PC-9 (cell line): ENCODE measurements around the gene DNAJB14. TPM values are rescaled to one million over a fixed set of nuclear protein-coding genes. Genes with fewer than 3 reads are reported as not detected.

Experiments used
- BruUV-seq: library from RNA; stranded (reverse); fragments of 400-500 nt; replicated peaks from 2 replicates; lab custom pipeline; 2021; lab: Mats Ljungman, UMichigan
- CTCF ChIA-PET: fragments of 300-600 bp; sonication (Branson Sonifier 250); formaldehyde crosslinking; loops from one replicate; lab custom pipeline; 2022; ENCODE audit warnings: antibody characterized with exemption; lab: Charles Lee
- POLR2A ChIA-PET: fragments of 300-600 bp; sonication (Branson Sonifier 250); formaldehyde crosslinking; loops from one replicate; lab custom pipeline; 2022; ENCODE audit warnings: antibody characterized with exemption; ENCODE audit not compliant: unreplicated experiment; lab: Charles Lee
- DNase-seq, 2 experiments: peaks; one replicate each; pipeline versions ENCODE4 v3.0.0 to v3.0.0-alpha.2; 2015 to 2022; ENCODE audit warnings: mixed read lengths in 1 of 2
- H2AFZ ChIP-seq: fragments of 200-600 bp; sonication (generic); 2 replicates; pipeline ENCODE4 v1.8.1; 2017; ENCODE audit warnings: antibody characterized with exemption
- H3F3A ChIP-seq: fragments of 200-600 bp; sonication (generic); 2 replicates; pipeline ENCODE4 v1.8.1; 2017; ENCODE audit warnings: antibody characterized with exemption, mild to moderate bottlenecking, low read depth; ENCODE audit not compliant: insufficient read depth
- H3K27ac ChIP-seq: fragments of 200-600 bp; sonication (generic); 2 replicates; pipeline ENCODE4 v1.6.1; 2016; ENCODE audit warnings: mixed run types
- H3K27me3 ChIP-seq: fragments of 200-600 bp; sonication (generic); 2 replicates; pipeline ENCODE4 v1.6.1; 2016; ENCODE audit warnings: low read depth, mixed run types; ENCODE audit not compliant: insufficient read depth
- H3K36me3 ChIP-seq: fragments of 200-600 bp; sonication (generic); 2 replicates; pipeline ENCODE4 v1.6.1; 2016; ENCODE audit warnings: low read depth, mixed run types
- H3K4me1 ChIP-seq: fragments of 200-600 bp; sonication (generic); replicated peaks from 2 replicates; pipeline ENCODE4 v1.6.1; 2016; ENCODE audit warnings: mixed run types; ENCODE audit not compliant: insufficient read depth
- H3K4me2 ChIP-seq: fragments of 200-600 bp; sonication (generic); 2 replicates; pipeline ENCODE4 v1.6.1; 2017; ENCODE audit warnings: mixed run types
- H3K4me3 ChIP-seq: fragments of 200-600 bp; sonication (generic); 2 replicates; pipeline ENCODE4 v1.6.1; 2016; ENCODE audit warnings: mixed run types
- H3K79me2 ChIP-seq: fragments of 200-600 bp; sonication (generic); 2 replicates; pipeline ENCODE4 v1.6.1; 2017; ENCODE audit warnings: low read depth, mixed run types
- H3K9me2 ChIP-seq: fragments of 200-600 bp; sonication (generic); 2 replicates; pipeline ENCODE4 v1.8.1; 2017; ENCODE audit warnings: mild to moderate bottlenecking; ENCODE audit not compliant: insufficient read depth
- H3K9me3 ChIP-seq: fragments of 200-600 bp; sonication (generic); 2 replicates; pipeline ENCODE4 v1.8.1; 2016; ENCODE audit warnings: low read depth; ENCODE audit not compliant: insufficient read depth
- H4K20me1 ChIP-seq: fragments of 200-600 bp; sonication (generic); 2 replicates; pipeline ENCODE4 v1.8.1; 2017; ENCODE audit not compliant: insufficient read depth
- CTCF ChIP-seq: fragments of 200-600 bp; sonication (generic); conservative IDR thresholded peaks from 2 replicates; pipeline ENCODE4 v1.6.1; 2017; ENCODE audit warnings: mixed run types, antibody characterized with exemption, mild to moderate bottlenecking, moderate library complexity
- EZH2 ChIP-seq: fragments of 200-600 bp; sonication (generic); IDR thresholded peaks from 2 replicates; pipeline ENCODE4 v1.8.0; 2017; ENCODE audit warnings: antibody characterized with exemption, low read depth
- intact Hi-C: fragments of 100-400 bp; cut with micrococcal nuclease; formaldehyde crosslinking; loops from one replicate; pipeline ENCODE4 v1.10.0; 2022; ENCODE audit not compliant: unreplicated experiment
- total RNA-seq: library from RNA; stranded (reverse); gene quantifications from 2 replicates; pipeline ENCODE4 v1.2.3, GENCODE V29; 2021

Gene DNAJB14
- total RNA-seq, 1 experiment from 2014 or later, result 28.6 TPM

- Histone ChIP-seq H3K4me1 (no peaks in the 10 kb centered on the region), H3F3A (no peaks in the 10 kb centered on the region; the same call in 1 of the 2 replicates), H3K9me2 (no peaks in the 10 kb centered on the region), H4K20me1 (peaks cover 5% of the 10 kb centered on the region), H3K79me2 (peaks cover 4% of the 10 kb centered on the region; the same call in 1 of the 2 replicates), H3K9me3 (no peaks in the 10 kb centered on the region), H3K4me2 (no peak overlapping the region), H3K4me3 (no peak overlapping the region), H3K36me3 (peaks cover 26% of the 10 kb centered on the region; the same call in 1 of the 2 replicates), H3K27me3 (no peaks in the 10 kb centered on the region), H3K27ac (no peak overlapping the region), H2AFZ (no peak overlapping the region)
- no peak for DNase-seq
- POLR2A ChIA-PET, result no interaction called here
- no peak for TF ChIP-seq CTCF
- no peak for TF ChIP-seq EZH2
- CTCF ChIA-PET, result no interaction called here
- no TSS peak for BruUV-seq
- intact Hi-C loops, result loop anchor here (1.0 to 5.0 kb wide), 4 partner anchors 75 to 422 kb away; no protein-coding TSS in a partner anchor
These were observed 60.7 kb downstream of the DNAJB14 start for GRCh38 chr4:99885687-99886086.

GRCh38 chr4:99885063-99885664, 61.3 kb downstream of the DNAJB14 start:
- H3K36me3 ChIP-seq, result peaks cover 26% of the 10 kb centered on the region; the same call in 1 of the 2 replicates
- H3F3A ChIP-seq, result no peaks in the 10 kb centered on the region; the same call in 1 of the 2 replicates
- no peaks in the 10 kb centered on the region for H3K27me3 ChIP-seq
- peaks cover 5% of the 10 kb centered on the region; the same call in 1 of the 2 replicates for H4K20me1 ChIP-seq
- H3K4me2 ChIP-seq, result no peak overlapping the region
- H3K9me3 ChIP-seq, result no peaks in the 10 kb centered on the region
- H3K4me1 ChIP-seq, result no peaks in the 10 kb centered on the region
- no peak overlapping the region for H3K27ac ChIP-seq
- CTCF ChIA-PET, result no interaction called here
- no peaks in the 10 kb centered on the region for H3K9me2 ChIP-seq
- no peak overlapping the region for H3K4me3 ChIP-seq
- TF ChIP-seq CTCF (peak; percentile 73), EZH2 (no peak)
- no peak overlapping the region for H2AFZ ChIP-seq
- intact Hi-C loops, result loop anchor here (1.0 to 5.0 kb wide), 4 partner anchors 74 to 422 kb away; no protein-coding TSS in a partner anchor
- no TSS peak for BruUV-seq
- DNase-seq, result no peak
- POLR2A ChIA-PET, result no interaction called here
- peaks cover 4% of the 10 kb centered on the region; the same call in 1 of the 2 replicates for H3K79me2 ChIP-seq

GRCh38 chr4:99879458-99879857, 67.0 kb downstream of the DNAJB14 start:
- TF ChIP-seq CTCF, result no peak
- no peak for TF ChIP-seq EZH2
- peaks cover 23% of the 10 kb centered on the region; the same call in 1 of the 2 replicates for H3K36me3 ChIP-seq
- H3K9me3 ChIP-seq, result no peaks in the 10 kb centered on the region
- H4K20me1 ChIP-seq, result no peaks in the 10 kb centered on the region
- CTCF ChIA-PET, result no interaction called here
- BruUV-seq, result no TSS peak
- no peak for DNase-seq
- H3K79me2 ChIP-seq, result no peaks in the 10 kb centered on the region
- peaks cover 6% of the 10 kb centered on the region; the same call in 1 of the 2 replicates for H3K4me1 ChIP-seq
- POLR2A ChIA-PET, result no interaction called here
- no peak overlapping the region for H2AFZ ChIP-seq
- peaks cover 7% of the 10 kb centered on the region for H3F3A ChIP-seq
- intact Hi-C loops, result no loop called here
- no peaks in the 10 kb centered on the region for H3K9me2 ChIP-seq
- no peak overlapping the region for H3K4me2 ChIP-seq
- no peaks in the 10 kb centered on the region for H3K27me3 ChIP-seq
- no peak overlapping the region for H3K27ac ChIP-seq
- no peak overlapping the region for H3K4me3 ChIP-seq
